SK-N-SH (cell line): Measurements from ENCODE around the gene GABRG3. TPM values are rescaled to one million over a fixed set of nuclear protein-coding genes. Genes with fewer than 3 reads are reported as not detected.

Source experiments
- CTCF ChIA-PET: fragments of 300-600, 350-600 bp; formaldehyde crosslinking; extraction: SDS; loops from one replicate; lab custom pipeline; 2021; lab: Yijun Ruan, JAX
- POLR2A ChIA-PET: fragments of 350-600 bp; sonication (Branson Sonifier 250); formaldehyde crosslinking; extraction: SDS; loops from one replicate; lab custom pipeline; 2020; ENCODE audit warnings: antibody characterized with exemption, inconsistent platforms; lab: Yijun Ruan, JAX
- DNase-seq: peaks from one replicate; pipeline ENCODE4 v3.0.0; 2012
- H2AFZ ChIP-seq: fragments of 200-600 bp; sonication (generic); 2 replicates; pipeline ENCODE4 v1.8.1; 2016; ENCODE audit warnings: antibody characterized with exemption, mild to moderate bottlenecking, low read depth
- H3F3A ChIP-seq: fragments of 200-600 bp; sonication (generic); replicated peaks from 2 replicates; pipeline ENCODE3; 2016; ENCODE audit warnings: antibody characterized with exemption, mild to moderate bottlenecking; ENCODE audit not compliant: insufficient read depth
- H3K27ac ChIP-seq, 2 experiments: fragments of 200-500 bp in 1 of 2; fragments of 200-600 bp in 1 of 2; sonication (Bioruptor generic) in 1 of 2; sonication (generic), shearing (Covaris generic) in 1 of 2; 2 replicates each; pipeline versions ENCODE4 v1.5.1 to v1.6.1; 2014 to 2016; ENCODE audit warnings: low read depth in 2 of 2, inconsistent platforms in 1 of 2, low read length in 1 of 2, mild to moderate bottlenecking in 1 of 2, mixed read lengths in 1 of 2
- H3K27me3 ChIP-seq: fragments of 200-600 bp; sonication (generic), shearing (Covaris generic); 2 replicates; pipeline ENCODE4 v1.6.1; 2016; ENCODE audit warnings: mixed run types; ENCODE audit not compliant: insufficient read depth
- H3K36me3 ChIP-seq, 2 experiments: fragments of 200-500 bp in 1 of 2; fragments of 200-600 bp in 1 of 2; sonication (Bioruptor generic) in 1 of 2; sonication (generic) in 1 of 2; replicated peaks in 1 of 2; 2 replicates each; pipeline versions ENCODE3 to v1.5.1; 2014 to 2016; ENCODE audit warnings: low read length in 1 of 2, mild to moderate bottlenecking in 1 of 2; ENCODE audit not compliant: insufficient read depth in 2 of 2, control insufficient read depth in 1 of 2
- H3K4me1 ChIP-seq, 2 experiments: fragments of 200-500 bp in 1 of 2; fragments of 200-600 bp in 1 of 2; sonication (Bioruptor generic) in 1 of 2; sonication (generic), shearing (Covaris generic) in 1 of 2; 2 replicates each; pipeline versions ENCODE4 v1.5.1 to v1.6.1; 2014 to 2016; ENCODE audit warnings: low read depth in 1 of 2, low read length in 1 of 2, mixed run types in 1 of 2; ENCODE audit not compliant: insufficient read depth in 2 of 2, control insufficient read depth in 1 of 2
- H3K4me2 ChIP-seq: fragments of 200-600 bp; sonication (generic), shearing (Covaris generic); 2 replicates; pipeline ENCODE4 v1.6.1; 2017; ENCODE audit warnings: mixed run types
- H3K4me3 ChIP-seq, 2 experiments: fragments of 200-500 bp in 1 of 2; fragments of 200-600 bp in 1 of 2; sonication (Bioruptor generic) in 1 of 2; sonication (generic), shearing (Covaris generic) in 1 of 2; 2 replicates each; pipeline versions ENCODE4 v1.5.1 to v1.8.1; 2014 to 2016; ENCODE audit warnings: low read depth in 2 of 2, inconsistent platforms in 1 of 2, low read length in 1 of 2, mild to moderate bottlenecking in 1 of 2, mixed read lengths in 1 of 2, moderate library complexity in 1 of 2
- H3K79me2 ChIP-seq: fragments of 200-600 bp; sonication (generic); 2 replicates; pipeline ENCODE4 v1.8.1; 2017; ENCODE audit warnings: mild to moderate bottlenecking; ENCODE audit not compliant: insufficient read depth
- H3K9ac ChIP-seq: fragments of 200-600 bp; sonication (generic); 2 replicates; pipeline ENCODE4 v1.6.1; 2017; ENCODE audit warnings: mixed run types
- H3K9me2 ChIP-seq: fragments of 200-600 bp; sonication (generic); 2 replicates; pipeline ENCODE4 v1.6.1; 2017; ENCODE audit warnings: mixed run types
- H3K9me3 ChIP-seq: fragments of 200-600 bp; sonication (generic); 2 replicates; pipeline ENCODE4 v1.6.1; 2017; ENCODE audit warnings: mixed run types, mild to moderate bottlenecking, moderate library complexity
- H4K20me1 ChIP-seq: fragments of 200-600 bp; sonication (generic); 2 replicates; pipeline ENCODE4 v1.6.1; 2017; ENCODE audit warnings: mild to moderate bottlenecking, mixed run types; ENCODE audit not compliant: insufficient read depth
- CHD2 ChIP-seq: fragments of 150-350 bp; IDR thresholded peaks from 2 replicates; pipeline ENCODE4 v1.6.1; 2018; ENCODE audit warnings: low read length; ENCODE audit not compliant: partially characterized antibody
- CTCF ChIP-seq: fragments of 200-600 bp; sonication (generic); IDR thresholded peaks from 2 replicates; pipeline ENCODE4 v1.6.1; 2017; ENCODE audit warnings: antibody characterized with exemption, mild to moderate bottlenecking, moderate library complexity
- ELF1 ChIP-seq: IDR thresholded peaks from 2 replicates; pipeline ENCODE4 v1.4.0; 2012
- EP300 ChIP-seq, 2 experiments: IDR thresholded peaks; 2 replicates each; pipeline versions ENCODE4 v1.4.0 to v1.6.1; 2012; ENCODE audit warnings: borderline replicate concordance in 1 of 2, low read depth in 1 of 2, low read length in 1 of 2
- FOXM1 ChIP-seq: IDR thresholded peaks from 2 replicates; pipeline ENCODE4 v1.4.0; 2012; ENCODE audit warnings: low read depth, mild to moderate bottlenecking
- JUND ChIP-seq: IDR thresholded peaks from 2 replicates; pipeline ENCODE4 v1.4.0; 2012
- MAX ChIP-seq: IDR thresholded peaks from 2 replicates; pipeline ENCODE4 v1.4.0; 2012; ENCODE audit warnings: low read depth
- MXI1 ChIP-seq: IDR thresholded peaks from 2 replicates; pipeline ENCODE4 v1.6.1; 2012; ENCODE audit warnings: mild to moderate bottlenecking, low read depth, low read length, improper control_type of control experiment
- NFIC ChIP-seq: IDR thresholded peaks from 2 replicates; pipeline ENCODE4 v1.4.0; 2012; ENCODE audit warnings: borderline replicate concordance
- POLR2AphosphoS5 ChIP-seq: IDR thresholded peaks from 2 replicates; pipeline ENCODE4 v1.6.1; 2012; ENCODE audit warnings: low read depth, low read length
- RAD21 ChIP-seq: IDR thresholded peaks from 2 replicates; pipeline ENCODE4 v1.6.1; 2012; ENCODE audit warnings: mild to moderate bottlenecking, low read length
- RCOR1 ChIP-seq: fragments of 150-350 bp; IDR thresholded peaks from 2 replicates; pipeline ENCODE4 v1.6.1; 2017; ENCODE audit warnings: antibody characterized with exemption, low read length
- RFX5 ChIP-seq: IDR thresholded peaks from 2 replicates; pipeline ENCODE4 v1.6.1; 2012; ENCODE audit warnings: mild to moderate bottlenecking, improper control_type of control experiment, low read length
- SIN3A ChIP-seq: IDR thresholded peaks from 2 replicates; pipeline ENCODE4 v1.6.1; 2012; ENCODE audit warnings: low read depth, mild to moderate bottlenecking, low read length, moderate library complexity, borderline replicate concordance
- TAF1 ChIP-seq: IDR thresholded peaks from 2 replicates; pipeline ENCODE4 v1.6.1; 2012; ENCODE audit warnings: low read depth, mild to moderate bottlenecking, low read length, moderate library complexity, borderline replicate concordance
- TCF12 ChIP-seq: IDR thresholded peaks from 2 replicates; pipeline ENCODE4 v1.4.0; 2012
- ZBTB33 ChIP-seq: IDR thresholded peaks from 2 replicates; pipeline ENCODE4 v1.4.0; 2012; ENCODE audit warnings: low read depth, borderline replicate concordance
- WGBS: methylation state at CpG from one replicate; pipeline ENCODE4 v1.1.6; 2017; ENCODE audit warnings: low lambda C conversion rate; 5-methylcytosine and 5-hydroxymethylcytosine counted together
- polyA plus RNA-seq, 3 experiments: library from polyadenylated mRNA; depleted of rRNA; stranded (reverse); fragments of >200 nt; gene quantifications; 2 replicates each; pipeline ENCODE4 v1.2.3, GENCODE V29; 2012
- TF ChIP-seq, protein P1 (sequence below): IDR thresholded peaks from 2 replicates; pipeline ENCODE4; 2012

GABRG3 gene
- polyA plus RNA-seq, 1 of the 3 experiments (the other 2 are of a cell fraction), result not detected

GRCh38 chr15:27137127-27137526 is 166.1 kb downstream of the GABRG3 start:
- H3K36me3 ChIP-seq, result no peaks in the 10 kb centered on the region
- H3K4me2 ChIP-seq, result no peak overlapping the region
- CTCF ChIA-PET, result no interaction called here
- no peak for DNase-seq
- no peak overlapping the region for H3K27ac ChIP-seq
- H3F3A ChIP-seq, result no peaks in the 10 kb centered on the region
- H3K4me3 ChIP-seq, result no peak overlapping the region
- H3K9me3 ChIP-seq, result no peaks in the 10 kb centered on the region
- H3K27me3 ChIP-seq, result no peaks in the 10 kb centered on the region
- 14% methylated on average over 5 of the region's 5 CpGs for WGBS
- no peak overlapping the region for H2AFZ ChIP-seq
- no peaks in the 10 kb centered on the region for H4K20me1 ChIP-seq
- POLR2A ChIA-PET, result no interaction called here
- TF ChIP-seq TCF12 (no peak), ZBTB33 (no peak)
- TF ChIP-seq, all 33 proteins: peak for 0
- H3K9me2 ChIP-seq, result no peaks in the 10 kb centered on the region
- H3K79me2 ChIP-seq, result no peaks in the 10 kb centered on the region
- no peak overlapping the region for H3K9ac ChIP-seq
- H3K4me1 ChIP-seq, result peaks cover 0 to 4% of the 10 kb centered on the region in 2 experiments; a peak in 2 of 4 replicates

GRCh38 chr15:27165590-27165989 is 194.6 kb downstream of the GABRG3 start:
- Histone ChIP-seq H3F3A (no peaks in the 10 kb centered on the region), H3K4me2 (no peak overlapping the region), H3K9ac (no peak overlapping the region), H3K9me2 (no peaks in the 10 kb centered on the region), H3K27ac (no peak overlapping the region), H2AFZ (no peak overlapping the region), H3K9me3 (no peaks in the 10 kb centered on the region), H4K20me1 (no peaks in the 10 kb centered on the region), H3K27me3 (no peaks in the 10 kb centered on the region), H3K36me3 (no peaks in the 10 kb centered on the region), H3K79me2 (no peaks in the 10 kb centered on the region), H3K4me3 (no peak overlapping the region), H3K4me1 (no peaks in the 10 kb centered on the region)
- DNase-seq, result no peak
- POLR2A ChIA-PET, result no interaction called here
- WGBS, result 38% methylated on average over 1 of the region's 1 CpG
- CTCF ChIA-PET, result interaction anchor here (0.5 kb wide), 1 partner anchor 339 kb away, joined by 3 read pairs; no protein-coding TSS in a partner anchor
- TF ChIP-seq FOXM1 (no peak), JUND (no peak), ZBTB33 (no peak), RCOR1 (no peak), CTCF (no peak), RAD21 (no peak), MAX (no peak), CHD2 (no peak), NFIC (no peak), RFX5 (no peak), POLR2AphosphoS5 (no peak), EP300 (IDR thresholded peaks at IDR 0.05; ENCODE audit: borderline replicate concordance in 1 of 2, low read depth in 1 of 2, low read length in 1 of 2) (no peak), MXI1 (no peak), ELF1 (no peak), SIN3A (no peak), TAF1 (no peak)
- TF ChIP-seq, protein P1, sequence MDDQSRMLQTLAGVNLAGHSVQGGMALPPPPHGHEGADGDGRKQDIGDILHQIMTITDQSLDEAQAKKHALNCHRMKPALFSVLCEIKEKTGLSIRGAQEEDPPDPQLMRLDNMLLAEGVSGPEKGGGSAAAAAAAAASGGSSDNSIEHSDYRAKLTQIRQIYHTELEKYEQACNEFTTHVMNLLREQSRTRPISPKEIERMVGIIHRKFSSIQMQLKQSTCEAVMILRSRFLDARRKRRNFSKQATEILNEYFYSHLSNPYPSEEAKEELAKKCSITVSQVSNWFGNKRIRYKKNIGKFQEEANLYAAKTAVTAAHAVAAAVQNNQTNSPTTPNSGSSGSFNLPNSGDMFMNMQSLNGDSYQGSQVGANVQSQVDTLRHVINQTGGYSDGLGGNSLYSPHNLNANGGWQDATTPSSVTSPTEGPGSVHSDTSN, result no peak
